Neural crest cell (in vitro differentiated cells): ENCODE data around the gene THUMPD3. TPM values are rescaled to one million over a fixed set of nuclear protein-coding genes. Genes with fewer than 3 reads are reported as not detected.

Experiments
- DNase-seq: peaks from one replicate; pipeline ENCODE4 v3.0.0; 2021; ENCODE audit warnings: low read depth, mixed read lengths, low spot score
- H3K27ac Mint-ChIP-seq: one replicate; pipeline ENCODE4 v1.8.0; 2021; ENCODE audit warnings: mild to moderate bottlenecking, mixed read lengths; ENCODE audit not compliant: unreplicated experiment
- H3K27me3 Mint-ChIP-seq: 2 replicates; pipeline ENCODE4 v1.8.0; 2021; ENCODE audit warnings: low read depth, mild to moderate bottlenecking, mixed read lengths
- H3K36me3 Mint-ChIP-seq: 2 replicates; pipeline ENCODE4 v1.8.0; 2021; ENCODE audit warnings: low read depth, mild to moderate bottlenecking, mixed read lengths
- H3K4me1 Mint-ChIP-seq: 2 replicates; pipeline ENCODE4 v1.8.0; 2021; ENCODE audit warnings: mixed read lengths
- H3K4me3 Mint-ChIP-seq: one replicate; pipeline ENCODE4 v1.8.0; 2021; ENCODE audit warnings: mild to moderate bottlenecking, mixed read lengths
- H3K9me3 Mint-ChIP-seq: 2 replicates; pipeline ENCODE4 v1.8.0; 2021; ENCODE audit warnings: mixed read lengths
- CTCF ChIP-seq: fragments of 200-600 bp; sonication (generic); conservative IDR thresholded peaks from 2 replicates; pipeline ENCODE4 v1.5.0; 2021; ENCODE audit warnings: antibody characterized with exemption, mild to moderate bottlenecking
- total RNA-seq: library from RNA; stranded (reverse); gene quantifications from 2 replicates; pipeline ENCODE4 v1.2.1, GENCODE V29; 2021

Gene THUMPD3
- total RNA-seq, 1 donor from 2014 or later, result 61.0 TPM

DNA sequence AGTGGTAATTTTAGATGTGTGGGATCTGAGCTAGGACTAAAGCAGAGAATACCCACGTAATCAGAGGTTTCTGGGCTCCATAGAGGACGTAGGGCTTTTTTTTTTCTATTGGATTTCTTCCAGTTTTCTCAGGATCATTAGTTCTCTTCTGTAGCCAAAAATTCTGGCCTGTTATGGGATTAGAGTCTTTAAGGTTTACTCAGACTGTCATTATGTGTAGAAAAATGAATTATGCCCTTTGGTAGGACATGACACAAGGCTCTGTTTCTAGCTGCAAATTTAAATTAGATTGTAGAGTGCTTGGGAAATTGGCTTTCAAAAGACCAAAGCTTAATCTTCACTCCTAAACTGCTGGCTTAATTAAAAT is 36.5 kb downstream of the THUMPD3 start:
- peaks cover 6% of the 10 kb centered on the region for H3K36me3 Mint-ChIP-seq
- no peaks in the 10 kb centered on the region for H3K9me3 Mint-ChIP-seq
- H3K27ac Mint-ChIP-seq, result peak overlapping the region; percentile 94
- peak overlapping the region; percentile 96 for H3K4me3 Mint-ChIP-seq
- H3K27me3 Mint-ChIP-seq, result peaks cover 13% of the 10 kb centered on the region
- H3K4me1 Mint-ChIP-seq, result peaks cover 75% of the 10 kb centered on the region
- no peak for TF ChIP-seq CTCF
- DNase-seq, result no peak

- peak; percentile 40 for DNase-seq
- Mint-ChIP-seq H3K9me3 (no peaks in the 10 kb centered on the region), H3K4me1 (peaks cover 75% of the 10 kb centered on the region), H3K4me3 (peak overlapping the region; percentile 96), H3K27ac (peak overlapping the region; percentile 94), H3K36me3 (peaks cover 6% of the 10 kb centered on the region), H3K27me3 (peaks cover 13% of the 10 kb centered on the region)
- no peak for TF ChIP-seq CTCF
These were observed 36.9 kb downstream of the THUMPD3 start for GRCh38 chr3:9399746-9400145.

GRCh38 chr3:9400616-9401015 is 37.8 kb downstream of the THUMPD3 start:
- no peak overlapping the region for H3K27ac Mint-ChIP-seq
- peak overlapping the region; percentile 96 for H3K4me3 Mint-ChIP-seq
- no peak for DNase-seq
- no peak for TF ChIP-seq CTCF
- H3K4me1 Mint-ChIP-seq, result peaks cover 73% of the 10 kb centered on the region
- H3K9me3 Mint-ChIP-seq, result no peaks in the 10 kb centered on the region
- peaks cover 13% of the 10 kb centered on the region for H3K27me3 Mint-ChIP-seq
- H3K36me3 Mint-ChIP-seq, result peaks cover 6% of the 10 kb centered on the region

- H3K27ac Mint-ChIP-seq, result peak overlapping the region; percentile 96
- H3K27me3 Mint-ChIP-seq, result peaks cover 5% of the 10 kb centered on the region
- H3K4me3 Mint-ChIP-seq, result peak overlapping the region; percentile 83
- DNase-seq, result no peak
- no peaks in the 10 kb centered on the region for H3K9me3 Mint-ChIP-seq
- peaks cover 72% of the 10 kb centered on the region for H3K4me1 Mint-ChIP-seq
- TF ChIP-seq CTCF, result no peak
- peaks cover 6% of the 10 kb centered on the region for H3K36me3 Mint-ChIP-seq
These were observed 39.1 kb downstream of the THUMPD3 start for GRCh38 chr3:9401986-9402385.

- peaks cover 3% of the 10 kb centered on the region for H3K27me3 Mint-ChIP-seq
- peaks cover 6% of the 10 kb centered on the region for H3K36me3 Mint-ChIP-seq
- peak overlapping the region; percentile 83 for H3K4me3 Mint-ChIP-seq
- H3K4me1 Mint-ChIP-seq, result peaks cover 76% of the 10 kb centered on the region
- peak overlapping the region; percentile 96 for H3K27ac Mint-ChIP-seq
- H3K9me3 Mint-ChIP-seq, result no peaks in the 10 kb centered on the region
- TF ChIP-seq CTCF, result no peak
- peak; percentile 69 for DNase-seq
These were observed 39.8 kb downstream of the THUMPD3 start for GRCh38 chr3:9402410-9403228.
